ENCODE measurements around the gene ZNF248. TPM values are rescaled to one million over a fixed set of nuclear protein-coding genes. Genes with fewer than 3 reads are reported as not detected.
"Not testable (repeated sequence)": the region's sequence is repeated elsewhere in the genome, so short reads cannot be mapped to it uniquely, and the experiment has no call there.

ZNF248 gene
- total RNA-seq, 1 donor from 2014 or later: not detected

DNA sequence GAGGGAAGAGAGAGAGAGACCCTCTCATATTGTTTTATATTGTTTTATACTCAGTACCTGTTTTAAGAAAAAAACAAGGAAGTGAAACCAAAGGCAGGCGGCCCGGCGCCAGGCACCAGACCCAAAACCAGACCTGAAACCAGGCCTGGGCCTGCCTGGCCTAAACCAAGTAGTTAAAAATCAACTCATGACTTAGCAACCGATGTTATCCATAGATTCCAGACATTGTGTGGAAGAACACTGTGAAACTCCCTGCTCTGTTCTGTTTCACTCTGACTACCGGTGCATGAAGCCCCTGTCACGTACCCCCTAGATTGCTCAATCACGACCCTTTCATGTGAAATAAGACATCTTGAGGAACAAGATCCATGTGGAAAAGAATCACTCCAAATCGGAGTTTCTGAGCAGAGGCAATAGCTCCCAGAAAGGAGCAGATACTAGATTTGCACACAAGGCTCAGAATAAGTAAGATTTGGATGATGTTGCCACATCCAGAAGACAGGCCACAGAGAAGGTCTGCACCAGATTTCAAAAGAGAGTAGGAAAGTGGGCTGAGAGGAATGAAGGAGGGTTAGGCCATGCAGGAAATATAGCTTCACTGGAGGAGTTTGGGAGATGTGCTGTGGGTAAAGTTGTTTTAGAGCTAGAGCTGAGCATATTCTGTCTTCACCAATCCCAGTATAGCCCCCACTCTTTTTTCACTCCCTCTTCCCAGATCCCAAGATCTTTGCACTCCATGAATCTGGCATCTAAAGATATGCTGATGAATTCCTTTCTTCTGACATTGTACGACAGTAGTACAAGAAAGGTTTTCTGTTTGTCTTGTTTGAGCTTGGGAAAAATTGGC lies 8.8 kb upstream of the ZNF248 start:
- no peaks in the 10 kb centered on the region for H3K36me3 ChIP-seq
- H3K9me3 Mint-ChIP-seq: peaks cover 16% of the 10 kb centered on the region
- H3K4me1 Mint-ChIP-seq: peaks cover 3% of the 10 kb centered on the region
- no peak overlapping the region for H3K4me2 ChIP-seq
- H3K9ac ChIP-seq: no peak overlapping the region
- H3K9me3 ChIP-seq (ENCODE audit: low read depth): peaks cover 23% of the 10 kb centered on the region
- H3K4me1 ChIP-seq: no peaks in the 10 kb centered on the region
- H3K27me3 Mint-ChIP-seq (ENCODE audit: insufficient read depth, low read depth): peaks cover 3% of the 10 kb centered on the region
- no peaks in the 10 kb centered on the region for H3F3A ChIP-seq (ENCODE audit: low read depth)
- no peak overlapping the region for H3K4me3 ChIP-seq
- H3K36me3 Mint-ChIP-seq: no peaks in the 10 kb centered on the region
- no peaks in the 10 kb centered on the region for H4K20me1 ChIP-seq (ENCODE audit: low read depth)
- H2AFZ ChIP-seq (replicated peaks): no peak overlapping the region
- no peaks in the 10 kb centered on the region for H3K27me3 ChIP-seq
- no peak overlapping the region for H3K4me3 Mint-ChIP-seq
- DNase-seq (ENCODE audit: low spot score): no peak
- TF ChIP-seq EZH2phosphoT487 (IDR thresholded peaks at IDR 0.05) (no peak), EZH2 (IDR thresholded peaks at IDR 0.05) (no peak)
- TF ChIP-seq, protein P1, sequence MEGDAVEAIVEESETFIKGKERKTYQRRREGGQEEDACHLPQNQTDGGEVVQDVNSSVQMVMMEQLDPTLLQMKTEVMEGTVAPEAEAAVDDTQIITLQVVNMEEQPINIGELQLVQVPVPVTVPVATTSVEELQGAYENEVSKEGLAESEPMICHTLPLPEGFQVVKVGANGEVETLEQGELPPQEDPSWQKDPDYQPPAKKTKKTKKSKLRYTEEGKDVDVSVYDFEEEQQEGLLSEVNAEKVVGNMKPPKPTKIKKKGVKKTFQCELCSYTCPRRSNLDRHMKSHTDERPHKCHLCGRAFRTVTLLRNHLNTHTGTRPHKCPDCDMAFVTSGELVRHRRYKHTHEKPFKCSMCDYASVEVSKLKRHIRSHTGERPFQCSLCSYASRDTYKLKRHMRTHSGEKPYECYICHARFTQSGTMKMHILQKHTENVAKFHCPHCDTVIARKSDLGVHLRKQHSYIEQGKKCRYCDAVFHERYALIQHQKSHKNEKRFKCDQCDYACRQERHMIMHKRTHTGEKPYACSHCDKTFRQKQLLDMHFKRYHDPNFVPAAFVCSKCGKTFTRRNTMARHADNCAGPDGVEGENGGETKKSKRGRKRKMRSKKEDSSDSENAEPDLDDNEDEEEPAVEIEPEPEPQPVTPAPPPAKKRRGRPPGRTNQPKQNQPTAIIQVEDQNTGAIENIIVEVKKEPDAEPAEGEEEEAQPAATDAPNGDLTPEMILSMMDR (IDR thresholded peaks at IDR 0.05): no peak
- H3K27ac ChIP-seq: no peak overlapping the region
- H3K27ac Mint-ChIP-seq: peak overlapping the region; percentile 39
- H3K79me2 ChIP-seq (ENCODE audit: low read depth): no peaks in the 10 kb centered on the region

DNA sequence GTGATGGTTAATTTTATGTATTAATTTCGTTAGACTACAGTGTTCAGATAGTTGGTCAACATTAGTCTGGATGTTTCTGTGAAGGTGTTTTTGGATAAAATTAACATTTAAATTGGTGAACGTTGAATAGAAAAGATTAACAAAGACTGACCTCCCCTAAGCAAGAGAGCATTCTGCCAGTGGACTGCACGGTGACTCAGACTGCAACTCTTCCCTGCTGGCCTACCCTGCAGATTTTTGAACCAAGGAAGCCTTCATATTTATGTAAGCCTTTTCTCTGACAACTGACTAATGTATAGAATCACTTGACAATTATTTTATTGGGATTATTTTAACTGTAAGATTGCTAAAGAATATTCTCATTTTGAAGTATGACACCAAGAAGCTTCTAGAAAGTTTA lies 7.9 kb upstream of the ZNF248 start:
- TF ChIP-seq, protein P1 (IDR thresholded peaks at IDR 0.05): no peak
- TF ChIP-seq EZH2phosphoT487 (IDR thresholded peaks at IDR 0.05) (no peak), EZH2 (IDR thresholded peaks at IDR 0.05) (no peak)
- no peak for DNase-seq (ENCODE audit: low spot score)
- Histone ChIP-seq H3K79me2 (ENCODE audit: low read depth) (no peaks in the 10 kb centered on the region), H3K4me3 (no peak overlapping the region), H3K36me3 (no peaks in the 10 kb centered on the region), H2AFZ (replicated peaks) (no peak overlapping the region), H3K9ac (no peak overlapping the region), H3F3A (ENCODE audit: low read depth) (no peaks in the 10 kb centered on the region), H3K4me2 (no peak overlapping the region), H4K20me1 (ENCODE audit: low read depth) (no peaks in the 10 kb centered on the region), H3K9me3 (ENCODE audit: low read depth) (peaks cover 19% of the 10 kb centered on the region), H3K27me3 (no peaks in the 10 kb centered on the region), H3K4me1 (no peaks in the 10 kb centered on the region), H3K27ac (no peak overlapping the region)
- Mint-ChIP-seq H3K27ac (no peak overlapping the region), H3K9me3 (peaks cover 15% of the 10 kb centered on the region), H3K4me1 (peaks cover 3% of the 10 kb centered on the region), H3K36me3 (no peaks in the 10 kb centered on the region), H3K27me3 (ENCODE audit: insufficient read depth, low read depth) (peaks cover 3% of the 10 kb centered on the region), H3K4me3 (no peak overlapping the region)

DNA sequence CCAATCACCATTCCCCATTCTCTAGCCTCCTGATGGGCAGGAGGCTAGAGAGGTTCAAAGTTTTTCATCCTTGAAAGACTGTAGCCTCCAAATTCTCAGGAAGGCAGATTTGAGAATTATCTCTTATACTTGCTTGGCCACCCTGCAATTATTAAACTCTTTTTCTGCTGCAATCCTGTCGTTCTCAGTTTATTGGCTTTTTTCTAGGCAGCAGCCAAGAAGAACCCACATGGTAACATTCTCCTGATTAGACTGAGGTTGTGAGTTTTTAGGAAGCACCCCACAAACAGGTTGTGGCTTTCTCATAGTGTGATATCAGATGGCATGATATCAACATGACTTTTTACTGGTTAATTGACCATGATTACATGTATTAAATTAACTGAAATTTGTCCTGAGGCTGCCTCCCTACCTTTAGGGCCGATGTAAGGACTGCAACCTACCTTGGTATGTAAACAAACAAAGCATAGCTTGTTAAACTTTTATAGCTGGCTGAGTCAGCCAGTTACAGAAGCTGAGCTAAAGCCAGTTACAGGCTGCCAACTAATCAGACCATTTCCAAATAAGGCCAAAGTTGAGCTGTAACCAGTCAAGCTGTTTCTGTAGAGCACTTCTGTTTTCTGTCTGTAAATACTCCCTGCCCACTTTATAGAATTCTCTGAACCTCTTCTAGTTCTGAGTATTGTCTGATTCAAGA lies 3.2 kb upstream of the ZNF248 start:
- H2AFZ ChIP-seq (replicated peaks): no peak overlapping the region
- TF ChIP-seq, protein P1 (IDR thresholded peaks at IDR 0.05): no peak
- no peak for TF ChIP-seq EZH2 (IDR thresholded peaks at IDR 0.05)
- no peak for TF ChIP-seq EZH2phosphoT487 (IDR thresholded peaks at IDR 0.05)
- Mint-ChIP-seq H3K4me1 (peaks cover 8% of the 10 kb centered on the region), H3K27ac (no peak overlapping the region), H3K27me3 (ENCODE audit: insufficient read depth, low read depth) (peaks cover 5% of the 10 kb centered on the region), H3K9me3 (peaks cover 17% of the 10 kb centered on the region), H3K4me3 (no peak overlapping the region), H3K36me3 (no peaks in the 10 kb centered on the region)
- H3K9me3 ChIP-seq (ENCODE audit: low read depth): peaks cover 8% of the 10 kb centered on the region
- no peaks in the 10 kb centered on the region for H3K79me2 ChIP-seq (ENCODE audit: low read depth)
- H3K27me3 ChIP-seq: no peaks in the 10 kb centered on the region
- no peak overlapping the region for H3K4me3 ChIP-seq
- DNase-seq (ENCODE audit: low spot score): no peak
- H3K4me2 ChIP-seq: no peak overlapping the region
- no peaks in the 10 kb centered on the region for H4K20me1 ChIP-seq (ENCODE audit: low read depth)
- no peaks in the 10 kb centered on the region for H3F3A ChIP-seq (ENCODE audit: low read depth)
- H3K4me1 ChIP-seq: no peaks in the 10 kb centered on the region
- H3K9ac ChIP-seq: no peak overlapping the region
- no peaks in the 10 kb centered on the region for H3K36me3 ChIP-seq
- H3K27ac ChIP-seq: no peak overlapping the region

DNA sequence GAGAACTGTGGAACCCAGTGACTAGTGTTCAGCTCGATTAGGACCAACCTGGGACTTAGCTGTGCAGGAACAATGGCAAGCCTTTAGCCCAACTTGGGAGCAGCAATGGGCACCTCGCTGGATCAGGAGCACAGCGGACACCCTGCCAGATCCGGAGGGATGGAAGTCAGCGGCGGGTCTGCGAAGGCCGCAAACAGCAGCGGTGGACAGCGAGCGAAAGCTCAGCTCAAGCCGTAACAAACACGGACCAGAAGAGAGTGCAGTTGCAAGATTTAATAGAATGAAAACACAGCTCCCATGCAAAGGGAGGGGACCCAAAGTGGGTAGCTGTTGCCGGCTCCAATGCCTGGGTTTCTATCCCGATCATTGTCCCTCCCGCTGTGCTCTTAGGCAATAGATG lies 1.9 kb upstream of the ZNF248 start:
- not testable (repeated sequence) for H4K20me1 ChIP-seq (ENCODE audit: low read depth); H3K4me3 ChIP-seq; H3K4me2 ChIP-seq; H3K27me3 ChIP-seq; H3K36me3 ChIP-seq; H3K4me3 Mint-ChIP-seq; H3K4me1 ChIP-seq; H3K9me3 ChIP-seq (ENCODE audit: low read depth); H3K79me2 ChIP-seq (ENCODE audit: low read depth); H3K9ac ChIP-seq; H3K27me3 Mint-ChIP-seq (ENCODE audit: insufficient read depth, low read depth); H2AFZ ChIP-seq (replicated peaks); H3K27ac Mint-ChIP-seq; H3K36me3 Mint-ChIP-seq; H3K27ac ChIP-seq; DNase-seq (ENCODE audit: low spot score); H3F3A ChIP-seq (ENCODE audit: low read depth)
- Mint-ChIP-seq H3K4me1 (peaks cover 17% of the 10 kb centered on the region), H3K9me3 (peaks cover 14% of the 10 kb centered on the region)

All from neural progenitor cell (in vitro differentiated cells).